ENCODE data around the gene EYA2. TPM values are rescaled to one million over a fixed set of nuclear protein-coding genes. Genes with fewer than 3 reads are reported as not detected.

EYA2 gene
- total RNA-seq, 1 donor from 2014 or later: 8.1 TPM

GRCh38 chr20:46900086-46900485 lies 5.4 kb downstream of the EYA2 start:
- no peaks in the 10 kb centered on the region for H3K27me3 ChIP-seq
- intact Hi-C loops (cut with DNase I): no loop called here
- H3K4me3 ChIP-seq: no peak overlapping the region
- H3K36me3 ChIP-seq: no peaks in the 10 kb centered on the region
- H3K27ac ChIP-seq: no peak overlapping the region
- no peak for DNase-seq (ENCODE audit: extremely low spot score in 2 of 2)
- peaks cover 7% of the 10 kb centered on the region for H3K4me1 ChIP-seq
- TF ChIP-seq POLR2A (IDR thresholded peaks at IDR 0.05) (no peak), POLR2AphosphoS5 (IDR thresholded peaks at IDR 0.05; ENCODE audit: insufficient read depth in 1 of 2, low read depth in 1 of 2) (no peak), CTCF (IDR thresholded peaks at IDR 0.05) (no peak)
- no peaks in the 10 kb centered on the region for H3K9me3 ChIP-seq

DNA sequence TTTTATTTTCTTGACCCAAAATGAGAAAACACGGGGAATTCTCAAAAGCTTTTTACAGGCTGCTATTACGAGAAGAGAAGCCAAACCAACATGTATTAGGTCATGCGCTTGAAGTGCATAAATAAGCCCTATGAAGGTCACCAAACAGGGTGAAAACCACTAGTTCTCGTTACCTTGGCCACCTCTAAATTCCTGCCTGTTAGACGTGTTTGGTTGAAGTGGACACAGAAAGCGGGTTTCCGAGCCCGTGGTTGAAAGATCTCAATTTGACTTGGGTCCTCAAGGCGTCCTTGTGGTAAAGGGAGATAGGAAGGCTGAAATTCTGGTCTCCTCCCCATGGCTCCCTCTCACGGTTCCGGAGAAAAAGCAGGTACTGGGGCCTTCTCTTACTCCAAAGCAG lies 6.2 kb downstream of the EYA2 start:
- Histone ChIP-seq H3K36me3 (no peaks in the 10 kb centered on the region), H3K4me3 (no peak overlapping the region), H3K27ac (no peak overlapping the region), H3K4me1 (peaks cover 6% of the 10 kb centered on the region), H3K9me3 (no peaks in the 10 kb centered on the region), H3K27me3 (no peaks in the 10 kb centered on the region)
- intact Hi-C loops (cut with DNase I): no loop called here
- DNase-seq (ENCODE audit: extremely low spot score in 2 of 2): no peak
- TF ChIP-seq POLR2A (IDR thresholded peaks at IDR 0.05) (no peak), POLR2AphosphoS5 (IDR thresholded peaks at IDR 0.05; ENCODE audit: insufficient read depth in 1 of 2, low read depth in 1 of 2) (no peak), CTCF (IDR thresholded peaks at IDR 0.05) (no peak)

DNA sequence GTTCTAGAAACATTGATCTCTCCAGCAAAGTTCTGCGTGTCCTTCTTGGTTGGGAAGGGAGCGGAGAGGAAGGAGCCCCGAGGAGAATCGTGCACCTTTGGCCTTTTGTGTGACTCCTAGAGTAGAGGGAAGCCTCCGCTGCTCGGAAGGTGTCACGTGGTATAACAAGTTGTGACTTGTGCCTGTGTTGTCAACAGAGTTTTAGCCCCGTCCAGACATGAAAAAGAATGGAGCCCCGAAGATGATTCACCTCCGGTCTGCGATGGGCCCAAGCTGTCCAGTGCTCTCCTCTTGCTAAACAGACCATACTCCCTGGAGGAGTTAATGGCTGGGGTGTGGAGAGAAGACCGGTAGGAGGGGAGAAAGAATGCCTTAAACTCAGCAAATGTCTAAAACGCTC lies 7.0 kb downstream of the EYA2 start:
- no peak overlapping the region for H3K27ac ChIP-seq
- no peaks in the 10 kb centered on the region for H3K9me3 ChIP-seq
- DNase-seq (ENCODE audit: extremely low spot score in 2 of 2): no peak
- no peak for TF ChIP-seq CTCF (IDR thresholded peaks at IDR 0.05)
- no peak for TF ChIP-seq POLR2AphosphoS5 (IDR thresholded peaks at IDR 0.05; ENCODE audit: insufficient read depth in 1 of 2, low read depth in 1 of 2)
- TF ChIP-seq POLR2A (IDR thresholded peaks at IDR 0.05): no peak
- intact Hi-C loops (cut with DNase I): no loop called here
- H3K4me1 ChIP-seq: peaks cover 9% of the 10 kb centered on the region
- H3K27me3 ChIP-seq: no peaks in the 10 kb centered on the region
- H3K36me3 ChIP-seq: no peaks in the 10 kb centered on the region
- no peak overlapping the region for H3K4me3 ChIP-seq

DNA sequence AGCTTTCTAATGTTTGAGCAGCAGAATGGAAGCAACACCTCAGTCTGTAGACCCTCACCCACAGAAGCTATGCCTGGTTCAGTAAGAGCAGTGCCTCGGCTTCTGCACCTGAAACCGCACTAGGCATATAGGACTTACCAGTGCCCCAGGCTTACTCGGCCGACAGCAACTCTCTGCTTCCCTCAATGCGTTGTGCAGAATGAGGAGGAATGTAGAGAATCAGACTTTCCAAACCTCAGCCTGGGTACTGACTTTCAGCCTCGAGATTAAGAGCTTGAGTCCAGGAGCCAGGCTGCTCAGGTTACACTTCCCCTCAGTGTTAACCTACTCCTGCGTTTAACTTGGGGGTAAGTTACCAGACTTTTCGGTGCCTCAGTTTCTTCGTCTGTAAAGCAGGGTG lies 8.6 kb downstream of the EYA2 start:
- Histone ChIP-seq H3K9me3 (no peaks in the 10 kb centered on the region), H3K4me3 (no peak overlapping the region), H3K4me1 (peaks cover 9% of the 10 kb centered on the region), H3K27me3 (no peaks in the 10 kb centered on the region), H3K36me3 (no peaks in the 10 kb centered on the region), H3K27ac (no peak overlapping the region)
- no peak for TF ChIP-seq POLR2AphosphoS5 (IDR thresholded peaks at IDR 0.05; ENCODE audit: insufficient read depth in 1 of 2, low read depth in 1 of 2)
- no peak for TF ChIP-seq POLR2A (IDR thresholded peaks at IDR 0.05)
- TF ChIP-seq CTCF (IDR thresholded peaks at IDR 0.05): no peak
- intact Hi-C loops (cut with DNase I): no loop called here
- no peak for DNase-seq (ENCODE audit: extremely low spot score in 2 of 2)

DNA sequence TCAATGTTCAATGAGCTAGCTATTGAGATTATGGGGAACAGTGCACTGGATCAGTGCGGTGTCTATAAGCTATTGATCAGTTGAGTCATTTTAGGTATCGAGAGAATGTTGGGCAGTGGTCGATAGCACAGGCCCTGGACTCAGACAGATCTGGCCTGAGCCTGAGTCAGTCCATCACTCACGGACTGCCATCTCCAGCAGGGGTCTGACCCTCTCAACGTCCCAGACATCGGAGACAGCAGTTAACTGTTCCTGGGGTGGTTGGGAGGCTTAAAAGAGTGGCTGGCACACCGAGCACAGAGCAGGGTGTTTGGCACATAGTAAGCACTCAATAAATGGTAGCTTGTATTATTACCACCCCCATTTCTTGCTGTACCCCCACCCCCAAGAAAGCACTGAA lies 9.3 kb downstream of the EYA2 start:
- intact Hi-C loops (cut with DNase I): no loop called here
- H3K9me3 ChIP-seq: no peaks in the 10 kb centered on the region

More for the DNA sequence above, 9.3 kb downstream of the EYA2 start:
- H3K27me3 ChIP-seq: no peaks in the 10 kb centered on the region
- no peak overlapping the region for H3K4me3 ChIP-seq
- DNase-seq (ENCODE audit: extremely low spot score in 2 of 2): no peak
- H3K36me3 ChIP-seq: no peaks in the 10 kb centered on the region
- H3K27ac ChIP-seq: no peak overlapping the region
- peaks cover 9% of the 10 kb centered on the region for H3K4me1 ChIP-seq
- TF ChIP-seq POLR2A (IDR thresholded peaks at IDR 0.05) (no peak), POLR2AphosphoS5 (IDR thresholded peaks at IDR 0.05; ENCODE audit: insufficient read depth in 1 of 2, low read depth in 1 of 2) (no peak), CTCF (IDR thresholded peaks at IDR 0.05) (no peak)
